ENCODE measurements around the gene LRRIQ1. TPM values are rescaled to one million over a fixed set of nuclear protein-coding genes. Genes with fewer than 3 reads are reported as not detected.

LRRIQ1 gene
- total RNA-seq, 1 donor from 2014 or later, result 3.2 TPM

- no peak for DNase-seq (ENCODE audit: low spot score)
Measured at GRCh38 chr12:85057370-85057963, 21.3 kb downstream of the LRRIQ1 start.

- no peak for DNase-seq (ENCODE audit: low spot score)
Measured at GRCh38 chr12:85058339-85058738, 22.2 kb downstream of the LRRIQ1 start.

- no peak for DNase-seq (ENCODE audit: low spot score)
Measured at GRCh38 chr12:85059594-85059993, 23.4 kb downstream of the LRRIQ1 start.

GRCh38 chr12:85060916-85061315, 24.8 kb downstream of the LRRIQ1 start:
- no peak for DNase-seq (ENCODE audit: low spot score)

- DNase-seq (ENCODE audit: low spot score), result no peak
Measured at GRCh38 chr12:85065837-85066482, 29.8 kb downstream of the LRRIQ1 start.

- DNase-seq (ENCODE audit: low spot score), result no peak
Measured at GRCh38 chr12:85072826-85073225, 36.7 kb downstream of the LRRIQ1 start.

GRCh38 chr12:85076688-85077430, 40.7 kb downstream of the LRRIQ1 start:
- no peak for DNase-seq (ENCODE audit: low spot score)

GRCh38 chr12:85085066-85085465, 48.9 kb downstream of the LRRIQ1 start:
- DNase-seq (ENCODE audit: low spot score), result no peak

GRCh38 chr12:85089792-85090191, 53.6 kb downstream of the LRRIQ1 start:
- DNase-seq (ENCODE audit: low spot score), result no peak

- no peak for DNase-seq (ENCODE audit: low spot score)
Measured at GRCh38 chr12:85092814-85093370, 56.7 kb downstream of the LRRIQ1 start.

GRCh38 chr12:85095501-85095900, 59.4 kb downstream of the LRRIQ1 start:
- DNase-seq (ENCODE audit: low spot score), result no peak

- no peak for DNase-seq (ENCODE audit: low spot score)
Measured at GRCh38 chr12:85130646-85131045, 94.5 kb downstream of the LRRIQ1 start.

- DNase-seq (ENCODE audit: low spot score), result no peak
Measured at GRCh38 chr12:85138833-85139232, 102.7 kb downstream of the LRRIQ1 start.

GRCh38 chr12:85147331-85147730, 111.2 kb downstream of the LRRIQ1 start:
- DNase-seq (ENCODE audit: low spot score), result no peak

GRCh38 chr12:85152311-85152729, 116.2 kb downstream of the LRRIQ1 start:
- no peak for DNase-seq (ENCODE audit: low spot score)

- no peak for DNase-seq (ENCODE audit: low spot score)
Measured at GRCh38 chr12:85155791-85156190, 119.6 kb downstream of the LRRIQ1 start.

GRCh38 chr12:85156569-85156968, 120.4 kb downstream of the LRRIQ1 start:
- DNase-seq (ENCODE audit: low spot score), result no peak

GRCh38 chr12:85157035-85157603, 121.0 kb downstream of the LRRIQ1 start:
- DNase-seq (ENCODE audit: low spot score), result no peak

GRCh38 chr12:85163752-85164321, 127.7 kb downstream of the LRRIQ1 start:
- DNase-seq (ENCODE audit: low spot score), result no peak

- no peak for DNase-seq (ENCODE audit: low spot score)
Measured at GRCh38 chr12:85179680-85180270, 143.6 kb downstream of the LRRIQ1 start.

GRCh38 chr12:85182699-85183098, 146.5 kb downstream of the LRRIQ1 start:
- no peak for DNase-seq (ENCODE audit: low spot score)

- no peak for DNase-seq (ENCODE audit: low spot score)
Measured at GRCh38 chr12:85183855-85184254, 147.7 kb downstream of the LRRIQ1 start.
